ENCODE data around the gene CELSR1.

CELSR1 gene

DNA sequence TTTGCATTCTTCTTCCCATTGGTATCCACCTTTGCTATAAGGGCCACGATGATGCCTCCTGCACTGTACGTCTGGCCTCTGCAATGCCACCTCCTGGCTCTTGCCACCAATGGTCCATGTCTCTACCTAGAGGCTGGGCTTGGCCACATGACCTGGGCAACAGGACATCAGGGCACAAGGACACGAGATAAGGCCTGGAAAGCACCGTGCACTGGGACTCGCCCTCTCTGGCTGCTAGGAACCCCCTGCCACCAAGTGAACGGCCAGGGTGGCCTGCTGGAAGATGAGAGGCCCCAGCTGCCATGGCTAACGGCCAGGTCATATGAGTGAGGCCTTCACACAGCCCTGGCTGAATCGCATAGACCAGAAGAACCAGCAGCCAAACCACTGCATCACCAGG, 114.5 kb downstream of the CELSR1 start:
- Histone ChIP-seq H3K27ac (ENCODE audit: poor library complexity, severe bottlenecking) (no peak overlapping the region), H3K9me3 (ENCODE audit: severe bottlenecking) (no peaks in the 10 kb centered on the region), H3K4me3 (ENCODE audit: severe bottlenecking) (no peak overlapping the region), H3K36me3 (ENCODE audit: low read depth) (peaks cover 26% of the 10 kb centered on the region), H3K27me3 (ENCODE audit: insufficient read depth, poor library complexity, severe bottlenecking) (no peaks in the 10 kb centered on the region), H3K4me1 (ENCODE audit: insufficient read depth, poor library complexity, severe bottlenecking) (no peaks in the 10 kb centered on the region)
- no peak for ATAC-seq (ENCODE audit: low read depth)
- no peak for DNase-seq (ENCODE audit: low spot score)
- TF ChIP-seq, protein P1, sequence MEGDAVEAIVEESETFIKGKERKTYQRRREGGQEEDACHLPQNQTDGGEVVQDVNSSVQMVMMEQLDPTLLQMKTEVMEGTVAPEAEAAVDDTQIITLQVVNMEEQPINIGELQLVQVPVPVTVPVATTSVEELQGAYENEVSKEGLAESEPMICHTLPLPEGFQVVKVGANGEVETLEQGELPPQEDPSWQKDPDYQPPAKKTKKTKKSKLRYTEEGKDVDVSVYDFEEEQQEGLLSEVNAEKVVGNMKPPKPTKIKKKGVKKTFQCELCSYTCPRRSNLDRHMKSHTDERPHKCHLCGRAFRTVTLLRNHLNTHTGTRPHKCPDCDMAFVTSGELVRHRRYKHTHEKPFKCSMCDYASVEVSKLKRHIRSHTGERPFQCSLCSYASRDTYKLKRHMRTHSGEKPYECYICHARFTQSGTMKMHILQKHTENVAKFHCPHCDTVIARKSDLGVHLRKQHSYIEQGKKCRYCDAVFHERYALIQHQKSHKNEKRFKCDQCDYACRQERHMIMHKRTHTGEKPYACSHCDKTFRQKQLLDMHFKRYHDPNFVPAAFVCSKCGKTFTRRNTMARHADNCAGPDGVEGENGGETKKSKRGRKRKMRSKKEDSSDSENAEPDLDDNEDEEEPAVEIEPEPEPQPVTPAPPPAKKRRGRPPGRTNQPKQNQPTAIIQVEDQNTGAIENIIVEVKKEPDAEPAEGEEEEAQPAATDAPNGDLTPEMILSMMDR (IDR thresholded peaks at IDR 0.05; ENCODE audit: poor library complexity, severe bottlenecking) = no peak

DNA sequence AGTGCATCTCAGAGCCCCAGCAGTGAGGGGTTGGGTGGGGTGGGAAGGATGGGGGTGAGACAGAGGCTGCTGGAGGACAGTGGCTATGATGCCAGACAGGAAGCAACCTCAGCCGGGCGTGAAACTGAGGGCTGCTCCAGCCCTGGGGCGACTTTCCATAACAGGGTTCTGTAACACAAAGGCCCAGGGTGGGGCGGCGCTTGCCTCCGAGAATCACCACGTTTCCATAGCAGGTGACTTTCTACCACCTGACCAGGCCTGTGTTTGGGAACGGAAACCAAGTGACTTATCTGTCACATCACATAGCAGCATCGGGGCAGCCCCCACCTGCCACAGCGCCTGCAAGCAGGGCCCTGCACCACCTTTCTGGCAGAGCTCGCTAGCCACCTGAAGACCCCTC, 116.2 kb downstream of the CELSR1 start:
- Histone ChIP-seq H3K4me1 (ENCODE audit: insufficient read depth, poor library complexity, severe bottlenecking) (no peaks in the 10 kb centered on the region), H3K27ac (ENCODE audit: poor library complexity, severe bottlenecking) (no peak overlapping the region), H3K4me3 (ENCODE audit: severe bottlenecking) (no peak overlapping the region), H3K9me3 (ENCODE audit: severe bottlenecking) (no peaks in the 10 kb centered on the region), H3K36me3 (ENCODE audit: low read depth) (peaks cover 22% of the 10 kb centered on the region), H3K27me3 (ENCODE audit: insufficient read depth, poor library complexity, severe bottlenecking) (no peaks in the 10 kb centered on the region)
- no peak for ATAC-seq (ENCODE audit: low read depth)
- DNase-seq (ENCODE audit: low spot score) = no peak
- TF ChIP-seq, protein P1 (IDR thresholded peaks at IDR 0.05; ENCODE audit: poor library complexity, severe bottlenecking) = no peak

DNA sequence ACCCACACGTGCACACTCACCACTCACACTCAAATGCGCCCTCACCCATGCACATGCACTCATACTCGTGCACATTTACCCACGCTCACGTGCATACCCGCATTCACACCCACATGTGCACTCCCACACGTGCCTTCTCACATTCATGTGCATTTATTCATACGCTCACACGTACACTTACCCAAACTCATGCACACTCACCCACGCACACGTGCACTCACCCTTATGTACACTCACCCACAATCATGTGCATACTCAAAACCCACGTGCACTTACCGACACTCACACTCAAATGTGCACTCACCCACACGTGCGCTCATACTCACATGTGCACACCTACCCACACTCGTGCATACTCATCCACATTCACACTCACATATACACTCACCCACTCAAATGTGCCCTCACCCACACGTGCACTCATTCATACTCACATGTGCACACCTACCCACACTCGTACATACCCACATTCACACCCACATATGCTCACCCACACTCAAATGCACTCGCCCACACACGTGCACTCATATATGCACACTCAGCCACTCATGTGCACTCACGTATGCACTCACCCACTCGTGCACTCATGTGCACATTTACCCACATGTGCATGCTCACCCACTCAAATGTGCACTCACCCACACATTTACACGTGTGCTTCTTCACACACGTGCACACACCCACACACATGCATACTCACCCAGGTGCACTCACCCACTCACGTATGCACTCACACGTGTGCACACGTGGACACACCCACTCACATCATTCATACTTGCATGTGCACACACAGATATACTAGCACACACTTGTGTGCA, 117.5 kb downstream of the CELSR1 start:
- H3K36me3 ChIP-seq (ENCODE audit: low read depth) = peaks cover 11% of the 10 kb centered on the region
- no peaks in the 10 kb centered on the region for H3K9me3 ChIP-seq (ENCODE audit: severe bottlenecking)
- no peak for DNase-seq (ENCODE audit: low spot score)
- H3K4me3 ChIP-seq (ENCODE audit: severe bottlenecking) = no peak overlapping the region
- H3K27me3 ChIP-seq (ENCODE audit: insufficient read depth, poor library complexity, severe bottlenecking) = no peaks in the 10 kb centered on the region
- ATAC-seq (ENCODE audit: low read depth) = no peak
- no peak overlapping the region for H3K27ac ChIP-seq (ENCODE audit: poor library complexity, severe bottlenecking)
- no peaks in the 10 kb centered on the region for H3K4me1 ChIP-seq (ENCODE audit: insufficient read depth, poor library complexity, severe bottlenecking)
- TF ChIP-seq, protein P1 (IDR thresholded peaks at IDR 0.05; ENCODE audit: poor library complexity, severe bottlenecking) = no peak

DNA sequence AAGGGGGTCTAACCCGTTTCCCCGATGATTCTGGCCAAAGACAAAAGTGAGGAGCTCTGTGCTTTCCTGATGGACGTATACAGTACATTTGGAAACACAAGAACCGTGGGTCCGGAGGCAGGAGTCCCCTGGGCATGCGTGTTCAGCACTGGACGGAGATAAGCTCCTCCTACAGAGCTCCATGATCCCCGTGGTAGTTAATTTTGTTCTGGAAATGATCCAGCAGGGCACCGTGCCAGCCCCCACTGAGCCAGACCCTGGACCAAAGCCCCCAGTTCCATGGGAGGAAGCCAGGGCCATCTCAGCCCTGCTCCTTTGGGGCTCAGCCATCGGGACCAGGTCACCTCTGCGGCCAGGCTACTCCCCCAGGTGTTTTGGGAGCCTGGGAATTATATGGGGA, 118.6 kb downstream of the CELSR1 start:
- Histone ChIP-seq H3K4me1 (ENCODE audit: insufficient read depth, poor library complexity, severe bottlenecking) (no peaks in the 10 kb centered on the region), H3K4me3 (ENCODE audit: severe bottlenecking) (no peak overlapping the region), H3K36me3 (ENCODE audit: low read depth) (peaks cover 7% of the 10 kb centered on the region), H3K9me3 (ENCODE audit: severe bottlenecking) (no peaks in the 10 kb centered on the region), H3K27me3 (ENCODE audit: insufficient read depth, poor library complexity, severe bottlenecking) (no peaks in the 10 kb centered on the region), H3K27ac (ENCODE audit: poor library complexity, severe bottlenecking) (no peak overlapping the region)
- no peak for ATAC-seq (ENCODE audit: low read depth)
- TF ChIP-seq, protein P1 (IDR thresholded peaks at IDR 0.05; ENCODE audit: poor library complexity, severe bottlenecking) = no peak
- no peak for DNase-seq (ENCODE audit: low spot score)

DNA sequence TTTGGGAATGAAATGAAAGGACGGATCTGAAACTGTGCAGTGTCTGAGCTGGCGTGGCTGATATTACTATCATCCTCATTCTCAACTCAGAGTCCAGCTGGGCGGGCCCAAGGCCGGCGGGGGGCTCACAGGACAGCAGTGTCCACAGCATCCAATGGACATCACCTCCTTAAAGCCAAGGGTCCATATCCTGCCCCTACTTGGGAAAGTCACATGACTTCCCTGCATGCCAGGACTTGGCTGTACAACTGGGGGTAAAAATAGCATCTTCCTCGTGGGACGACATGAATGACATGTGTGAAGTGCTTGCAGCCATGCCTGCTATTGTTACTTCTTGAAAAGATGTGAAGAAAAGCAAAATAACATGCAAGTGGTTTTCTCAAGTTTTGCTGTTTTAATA, 119.7 kb downstream of the CELSR1 start:
- Histone ChIP-seq H3K27me3 (ENCODE audit: insufficient read depth, poor library complexity, severe bottlenecking) (no peaks in the 10 kb centered on the region), H3K9me3 (ENCODE audit: severe bottlenecking) (no peaks in the 10 kb centered on the region), H3K27ac (ENCODE audit: poor library complexity, severe bottlenecking) (no peak overlapping the region), H3K4me3 (ENCODE audit: severe bottlenecking) (no peak overlapping the region), H3K36me3 (ENCODE audit: low read depth) (peaks cover 5% of the 10 kb centered on the region), H3K4me1 (ENCODE audit: insufficient read depth, poor library complexity, severe bottlenecking) (no peaks in the 10 kb centered on the region)
- TF ChIP-seq, protein P1 (IDR thresholded peaks at IDR 0.05; ENCODE audit: poor library complexity, severe bottlenecking) = no peak
- ATAC-seq (ENCODE audit: low read depth) (no peak), DNase-seq (ENCODE audit: low spot score) (no peak)

Data from RWPE2 (cell line).